Measurements from ENCODE around the gene TMEM127. TPM values are rescaled to one million over a fixed set of nuclear protein-coding genes. Genes with fewer than 3 reads are reported as not detected.

The TMEM127 gene
- total RNA-seq, 3 donors from 2014 or later = 31.1 to 44.5 (median 35.2) TPM

GRCh38 chr2:96201338-96201737 lies 64.5 kb downstream of the TMEM127 start:
- TF ChIP-seq POLR2AphosphoS5 (IDR thresholded peaks at IDR 0.05) (no peak), POLR2A (IDR thresholded peaks at IDR 0.05) (no peak), CTCF (IDR thresholded peaks at IDR 0.05) (no peak)
- Histone ChIP-seq H3K4me1 (peaks cover 3 to 21% of the 10 kb centered on the region in 2 donors), H3K27ac (peak overlapping the region in 1 of 2 donors; percentile 73), H3K4me3 (no peak overlapping the region), H3K27me3 (no peaks in the 10 kb centered on the region), H3K36me3 (no peaks in the 10 kb centered on the region), H3K9me3 (no peaks in the 10 kb centered on the region)
- intact Hi-C loops (cut with DNase I; ENCODE audit: low total_unique reads) = no loop called here
- DNase-seq (ENCODE audit: low spot score in 2 of 2) = no peak

GRCh38 chr2:96198921-96199320 lies 66.9 kb downstream of the TMEM127 start:
- no peak for TF ChIP-seq CTCF (IDR thresholded peaks at IDR 0.05)
- TF ChIP-seq POLR2AphosphoS5 (IDR thresholded peaks at IDR 0.05) = no peak
- TF ChIP-seq POLR2A (IDR thresholded peaks at IDR 0.05) = no peak
- no peaks in the 10 kb centered on the region for H3K9me3 ChIP-seq
- intact Hi-C loops (cut with DNase I; ENCODE audit: low total_unique reads) = no loop called here
- H3K27ac ChIP-seq = no peak overlapping the region
- DNase-seq (ENCODE audit: low spot score in 2 of 2) = no peak
- H3K27me3 ChIP-seq = no peaks in the 10 kb centered on the region
- peaks cover 4% of the 10 kb centered on the region for H3K36me3 ChIP-seq
- H3K4me3 ChIP-seq = no peak overlapping the region
- H3K4me1 ChIP-seq = peaks cover 0 to 5% of the 10 kb centered on the region in 2 donors

Other genes starting within 250 kb of the TMEM127 start
- 10 to 100 TPM in 1 of 3 donors, 1 to 10 TPM in 2; 5.9 to 11.7 (median 8.8) TPM for gene GPAT2, start 231.1 kb downstream of the TMEM127 start, total RNA-seq
- 1 to 10 TPM; 1.3 to 1.6 (median 1.4) TPM for gene ADRA2B, start 149.4 kb downstream of the TMEM127 start, total RNA-seq
- gene ASTL, start 127.5 kb downstream of the TMEM127 start, total RNA-seq = under 1 TPM in 1 of 3 donors, not detected in 2; 0.32 TPM
- 10 to 100 TPM in 2 of 3 donors, 1 to 10 TPM in 1; 1.9 to 57.5 (median 12.8) TPM for gene DUSP2, start 120.6 kb downstream of the TMEM127 start, total RNA-seq
- gene STARD7, start 57.2 kb downstream of the TMEM127 start, total RNA-seq = 100 to 1,000 TPM in 1 of 3 donors, 10 to 100 TPM in 2; 84.9 to 133 (median 96.3) TPM
- gene CIAO1, start 228 bp upstream of the TMEM127 start, total RNA-seq = 100 to 1,000 TPM; 119 to 131 (median 127) TPM
- gene SNRNP200, start 39.5 kb upstream of the TMEM127 start, total RNA-seq = 100 to 1,000 TPM in 2 of 3 donors, 10 to 100 TPM in 1; 99.4 to 111 (median 109) TPM
- gene ITPRIPL1, start 59.3 kb upstream of the TMEM127 start, total RNA-seq = 10 to 100 TPM in 1 of 3 donors, 1 to 10 TPM in 1, under 1 TPM in 1; 0.64 to 11.1 (median 6.9) TPM
- gene NCAPH, start 69.8 kb upstream of the TMEM127 start, total RNA-seq = 1 to 10 TPM in 1 of 3 donors, under 1 TPM in 2; 0.44 to 2.6 (median 0.66) TPM
- gene NEURL3, start 239.4 kb upstream of the TMEM127 start, total RNA-seq = 1 to 10 TPM in 2 of 3 donors, not detected in 1; 4.3 to 6.1 TPM